Esophagus muscularis mucosa (tissue), 4 donors: ENCODE results near the gene FERMT3. TPM values are rescaled to one million over a fixed set of nuclear protein-coding genes. Genes with fewer than 3 reads are reported as not detected.
A peak's percentile ranks its signal among the peaks of the same experiment; 100 is the strongest.

Experiments used
- DNase-seq: peaks from one replicate; pipeline ENCODE4 v3.0.0-alpha.2; 2017; ENCODE audit errors: extremely low spot score
- H3K27ac ChIP-seq, 4 donors: fragments of 200-600 bp; sonication (generic); replicated peaks in 1 of 4; 1 replicate in 3 of 4; 2 replicates in 1 of 4; pipeline ENCODE4 v1.5.1; 2016 to 2019; ENCODE audit warnings: mild to moderate bottlenecking in 1 of 4
- H3K27me3 ChIP-seq, 4 donors: fragments of 200-600 bp; sonication (generic); one replicate each; pipeline versions ENCODE4 v1.5.1 to v1.6.0; 2016 to 2019
- H3K36me3 ChIP-seq, 4 donors: fragments of 200-600 bp; sonication (generic); one replicate each; pipeline ENCODE4 v1.5.1; 2016 to 2019
- H3K4me1 ChIP-seq, 4 donors: fragments of 200-600 bp; sonication (generic); one replicate each; pipeline ENCODE4 v1.5.1; 2016 to 2019
- H3K4me3 ChIP-seq, 4 donors: fragments of 200-600 bp; sonication (generic); 1 replicate in 2 of 4; 2 replicates in 2 of 4; pipeline ENCODE4 v1.5.1; 2016 to 2019; ENCODE audit warnings: mild to moderate bottlenecking in 4 of 4, moderate library complexity in 1 of 4
- H3K9me3 ChIP-seq, 4 donors: fragments of 200-600 bp; sonication (generic); 1 replicate in 3 of 4; 2 replicates in 1 of 4; pipeline ENCODE4 v1.5.1; 2016 to 2019
- EP300 ChIP-seq: sonication (generic); formaldehyde crosslinking; IDR thresholded peaks from one replicate; pipeline ENCODE4 v1.6.1; 2017; ENCODE audit warnings: antibody characterized with exemption
- POLR2A ChIP-seq: fragments of 450-650 bp; IDR thresholded peaks from one replicate; pipeline ENCODE4 v1.6.1; 2017; ENCODE audit warnings: antibody characterized with exemption, moderate library complexity, mild to moderate bottlenecking, low read depth
- POLR2AphosphoS5 ChIP-seq, 2 donors: sonication (generic); formaldehyde crosslinking; IDR thresholded peaks; one replicate each; pipeline ENCODE4 v1.6.1; 2017; ENCODE audit warnings: antibody characterized with exemption in 2 of 2
- WGBS: methylation state at CpG from one replicate; pipeline ENCODE4 v1.1.5; 2018; 5-methylcytosine and 5-hydroxymethylcytosine counted together
- intact Hi-C: fragments of 100-400 bp; cut with DNase I; formaldehyde crosslinking; loops from one replicate; pipeline ENCODE4 v1.15.1; 2023
- total RNA-seq, 4 donors: library from RNA; depleted of rRNA; stranded (reverse); fragments of >200 nt; gene quantifications; one replicate each; pipeline versions ENCODE4 v1.1.0 to v1.2.1, GENCODE V29; 2016
- TF ChIP-seq, protein P1 (sequence below), 3 experiments: fragments of 200-600 bp in 2 of 3; fragments of 450-650 bp in 1 of 3; sonication (generic) in 2 of 3; IDR thresholded peaks; one replicate each; pipeline ENCODE4 v1.5.1; 2017 to 2019; ENCODE audit warnings: antibody characterized with exemption in 3 of 3, mild to moderate bottlenecking in 2 of 3, moderate library complexity in 1 of 3

The FERMT3 gene
- total RNA-seq, 4 donors from 2014 or later, result 12.9 to 35.5 (median 15.5) TPM

DNA sequence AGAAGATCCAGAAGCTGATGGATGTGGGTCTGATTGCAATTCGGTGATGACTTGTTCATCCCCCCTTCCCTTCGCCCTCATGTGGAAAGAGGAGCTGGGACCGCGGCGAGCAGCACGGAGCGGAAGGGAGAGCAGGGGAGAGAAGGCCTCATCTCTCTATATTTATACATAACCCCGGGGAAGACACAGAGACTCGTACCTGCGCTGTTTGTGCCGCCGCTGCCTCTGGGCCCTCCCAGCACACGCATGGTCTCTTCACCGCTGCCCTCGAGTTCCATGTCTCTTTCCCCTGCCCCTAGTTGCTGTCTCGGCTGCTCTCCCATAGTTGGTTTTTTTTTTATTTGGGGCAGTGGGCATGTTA, 2.5 kb upstream of the FERMT3 start:
- H3K36me3 ChIP-seq, result peaks cover 40 to 85% (median 73%) of the 10 kb centered on the region in 4 donors
- DNase-seq, result no peak
- intact Hi-C loops, result loop anchor here (1.0 to 5.0 kb wide), 2 partner anchors 48 to 93 kb away; no protein-coding TSS in a partner anchor

DNA sequence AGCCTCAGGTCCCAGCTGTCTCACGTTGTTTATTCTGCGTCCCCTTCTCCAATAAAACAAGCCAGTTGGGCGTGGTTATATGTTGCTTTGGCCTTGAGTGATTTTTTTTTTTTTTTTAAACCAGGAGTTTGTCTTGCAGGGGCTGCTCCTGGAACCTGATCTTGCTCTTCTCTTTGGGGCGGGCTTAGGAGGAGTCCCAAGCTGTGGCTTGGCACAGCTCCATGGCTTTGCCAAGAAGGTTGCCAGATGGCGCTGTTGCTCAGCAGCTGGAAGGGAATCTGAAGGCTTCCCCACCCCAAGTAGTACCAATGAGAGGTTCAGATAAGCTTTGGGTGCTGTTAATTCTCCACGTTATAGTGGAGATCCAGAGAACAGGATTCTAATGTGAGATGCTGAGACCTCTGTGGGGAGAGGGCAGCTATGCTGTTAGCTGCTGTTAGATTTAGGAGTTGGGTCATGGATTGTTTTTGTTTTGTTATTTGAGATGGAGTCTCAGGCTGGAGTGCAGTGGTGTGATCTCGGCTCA, 2.0 kb upstream of the FERMT3 start:
- WGBS, result 29% methylated on average over 7 of the region's 7 CpGs
- intact Hi-C loops, result loop anchor here (1.0 to 5.0 kb wide), 2 partner anchors 48 to 93 kb away; no protein-coding TSS in a partner anchor
- H3K4me1 ChIP-seq, result peaks cover 19 to 50% (median 35%) of the 10 kb centered on the region in 4 donors
- H3K27me3 ChIP-seq, result no peaks in the 10 kb centered on the region
- H3K27ac ChIP-seq, result peak overlapping the region; percentile 1 to 45 (median 34)
- no peak for DNase-seq
- H3K4me3 ChIP-seq, result no peak overlapping the region
- no peaks in the 10 kb centered on the region for H3K9me3 ChIP-seq
- TF ChIP-seq, protein P1, sequence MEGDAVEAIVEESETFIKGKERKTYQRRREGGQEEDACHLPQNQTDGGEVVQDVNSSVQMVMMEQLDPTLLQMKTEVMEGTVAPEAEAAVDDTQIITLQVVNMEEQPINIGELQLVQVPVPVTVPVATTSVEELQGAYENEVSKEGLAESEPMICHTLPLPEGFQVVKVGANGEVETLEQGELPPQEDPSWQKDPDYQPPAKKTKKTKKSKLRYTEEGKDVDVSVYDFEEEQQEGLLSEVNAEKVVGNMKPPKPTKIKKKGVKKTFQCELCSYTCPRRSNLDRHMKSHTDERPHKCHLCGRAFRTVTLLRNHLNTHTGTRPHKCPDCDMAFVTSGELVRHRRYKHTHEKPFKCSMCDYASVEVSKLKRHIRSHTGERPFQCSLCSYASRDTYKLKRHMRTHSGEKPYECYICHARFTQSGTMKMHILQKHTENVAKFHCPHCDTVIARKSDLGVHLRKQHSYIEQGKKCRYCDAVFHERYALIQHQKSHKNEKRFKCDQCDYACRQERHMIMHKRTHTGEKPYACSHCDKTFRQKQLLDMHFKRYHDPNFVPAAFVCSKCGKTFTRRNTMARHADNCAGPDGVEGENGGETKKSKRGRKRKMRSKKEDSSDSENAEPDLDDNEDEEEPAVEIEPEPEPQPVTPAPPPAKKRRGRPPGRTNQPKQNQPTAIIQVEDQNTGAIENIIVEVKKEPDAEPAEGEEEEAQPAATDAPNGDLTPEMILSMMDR (IDR thresholded peaks at IDR 0.05), result peak; percentile 53 to 79 (median 68)
- no peak for TF ChIP-seq EP300
- peak; percentile 79 to 81 for TF ChIP-seq POLR2AphosphoS5 (IDR thresholded peaks at IDR 0.05)
- no peak for TF ChIP-seq POLR2A
- peaks cover 37 to 81% (median 68%) of the 10 kb centered on the region in 4 donors for H3K36me3 ChIP-seq

More for the DNA sequence above, 2.5 kb upstream of the FERMT3 start:
- TF ChIP-seq EP300, result no peak
- TF ChIP-seq, protein P1 (IDR thresholded peaks at IDR 0.05), result no peak
- TF ChIP-seq POLR2A, result no peak
- TF ChIP-seq POLR2AphosphoS5 (IDR thresholded peaks at IDR 0.05), result no peak
- H3K4me3 ChIP-seq, result no peak overlapping the region
- H3K27ac ChIP-seq, result peak overlapping the region in 1 of 4 donors; percentile 45
- no peaks in the 10 kb centered on the region for H3K27me3 ChIP-seq
- 82% methylated on average over 16 of the region's 16 CpGs for WGBS
- H3K9me3 ChIP-seq, result no peaks in the 10 kb centered on the region
- peaks cover 19 to 50% (median 35%) of the 10 kb centered on the region in 4 donors for H3K4me1 ChIP-seq

DNA sequence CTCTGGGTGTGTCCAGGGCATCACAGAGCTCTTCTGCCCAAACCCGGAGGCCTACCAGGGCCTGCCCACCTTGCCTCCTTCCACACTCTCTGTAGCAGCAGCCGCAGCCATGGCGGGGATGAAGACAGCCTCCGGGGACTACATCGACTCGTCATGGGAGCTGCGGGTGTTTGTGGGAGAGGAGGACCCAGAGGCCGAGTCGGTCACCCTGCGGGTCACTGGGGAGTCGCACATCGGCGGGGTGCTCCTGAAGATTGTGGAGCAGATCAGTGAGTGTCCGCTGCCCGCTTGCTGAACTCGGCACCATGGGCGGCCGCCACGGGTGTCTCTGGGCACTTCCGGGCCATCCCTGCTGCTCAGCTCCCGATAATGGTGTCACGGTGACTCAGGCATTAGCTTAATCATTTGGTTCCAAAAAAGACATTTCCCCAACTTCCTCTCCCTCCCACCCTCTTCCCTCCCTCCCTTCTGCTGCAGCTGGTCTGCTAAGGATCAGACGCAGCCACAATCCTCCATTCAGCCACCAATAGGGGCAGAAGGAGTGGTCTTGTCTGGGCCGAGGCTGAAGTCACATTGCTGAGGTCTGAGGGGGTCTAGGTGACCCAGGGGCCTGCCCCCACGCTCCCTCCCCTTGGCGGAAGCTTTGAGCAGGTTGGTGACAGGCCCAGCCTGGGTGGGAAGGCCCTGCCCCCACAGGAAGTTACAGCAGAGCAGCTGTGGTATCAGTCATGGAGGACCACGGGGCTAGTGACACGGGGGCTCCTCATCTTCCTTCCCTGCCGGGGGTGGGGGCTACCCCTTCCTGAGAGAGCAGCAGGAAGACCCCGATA, 950 bp downstream of the FERMT3 start:
- H3K9me3 ChIP-seq, result no peaks in the 10 kb centered on the region
- H3K36me3 ChIP-seq, result peaks cover 21 to 70% (median 55%) of the 10 kb centered on the region in 4 donors
- H3K27ac ChIP-seq, result peak overlapping the region; percentile 71 to 81 (median 77)
- TF ChIP-seq, protein P1 (IDR thresholded peaks at IDR 0.05), result no peak
- peak in 1 of 2 donors; percentile 50 for TF ChIP-seq POLR2AphosphoS5 (IDR thresholded peaks at IDR 0.05)
- WGBS, result 48% methylated on average over 10 of the region's 30 CpGs
- DNase-seq, result no peak
- H3K27me3 ChIP-seq, result no peaks in the 10 kb centered on the region
- peak overlapping the region; percentile 40 to 56 (median 46) for H3K4me3 ChIP-seq
- peaks cover 19 to 50% (median 35%) of the 10 kb centered on the region in 4 donors for H3K4me1 ChIP-seq
- intact Hi-C loops, result no loop called here

DNA sequence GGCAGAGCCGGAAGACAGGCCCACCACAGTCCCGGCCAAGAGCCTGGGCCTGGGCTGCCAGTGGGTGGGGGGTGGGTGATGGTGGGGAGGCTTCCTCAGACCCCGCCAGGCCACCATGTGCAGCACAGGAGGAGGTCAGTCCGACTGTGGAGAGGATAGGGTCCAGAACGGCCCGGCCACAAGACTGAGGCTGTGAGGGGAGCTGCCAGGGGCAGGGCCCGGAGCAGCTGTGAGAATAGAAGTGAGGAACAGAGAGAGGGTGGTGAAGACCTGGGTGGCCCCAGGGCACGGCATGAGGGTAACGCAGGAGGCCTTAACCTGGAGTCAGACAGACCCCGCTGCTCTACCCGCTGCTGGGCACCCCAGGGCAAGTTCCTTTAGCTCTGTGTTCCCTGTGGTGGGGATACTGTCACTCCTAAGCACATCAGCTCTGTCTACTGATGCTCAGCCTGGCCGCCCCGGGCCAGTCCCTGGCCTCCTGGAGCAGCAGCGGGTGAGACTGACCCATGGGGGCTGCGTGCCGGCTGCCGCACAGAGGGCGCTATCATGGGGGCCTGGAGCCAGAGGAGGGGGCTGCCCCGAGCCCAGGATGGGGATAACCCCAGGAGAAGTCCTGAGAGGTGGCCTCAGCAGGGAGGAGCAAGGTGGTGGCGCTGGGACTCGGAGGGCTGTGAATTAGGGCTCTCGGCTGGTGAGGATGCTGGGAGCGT, 1.7 kb downstream of the FERMT3 start:
- intact Hi-C loops, result no loop called here
- Histone ChIP-seq H3K4me3 (peak overlapping the region; percentile 40 to 56 (median 46)), H3K9me3 (no peaks in the 10 kb centered on the region), H3K27ac (peak overlapping the region; percentile 71 to 81 (median 77)), H3K27me3 (no peaks in the 10 kb centered on the region), H3K4me1 (peaks cover 19 to 50% (median 35%) of the 10 kb centered on the region in 4 donors), H3K36me3 (peaks cover 13 to 62% (median 48%) of the 10 kb centered on the region in 4 donors)
- TF ChIP-seq, protein P1 (IDR thresholded peaks at IDR 0.05), result no peak
- TF ChIP-seq POLR2AphosphoS5 (IDR thresholded peaks at IDR 0.05), result no peak
- DNase-seq, result no peak
- 71% methylated on average over 8 of the region's 23 CpGs for WGBS
